ENCODE data around the gene TBC1D3B.

- TF ChIP-seq, protein P1, sequence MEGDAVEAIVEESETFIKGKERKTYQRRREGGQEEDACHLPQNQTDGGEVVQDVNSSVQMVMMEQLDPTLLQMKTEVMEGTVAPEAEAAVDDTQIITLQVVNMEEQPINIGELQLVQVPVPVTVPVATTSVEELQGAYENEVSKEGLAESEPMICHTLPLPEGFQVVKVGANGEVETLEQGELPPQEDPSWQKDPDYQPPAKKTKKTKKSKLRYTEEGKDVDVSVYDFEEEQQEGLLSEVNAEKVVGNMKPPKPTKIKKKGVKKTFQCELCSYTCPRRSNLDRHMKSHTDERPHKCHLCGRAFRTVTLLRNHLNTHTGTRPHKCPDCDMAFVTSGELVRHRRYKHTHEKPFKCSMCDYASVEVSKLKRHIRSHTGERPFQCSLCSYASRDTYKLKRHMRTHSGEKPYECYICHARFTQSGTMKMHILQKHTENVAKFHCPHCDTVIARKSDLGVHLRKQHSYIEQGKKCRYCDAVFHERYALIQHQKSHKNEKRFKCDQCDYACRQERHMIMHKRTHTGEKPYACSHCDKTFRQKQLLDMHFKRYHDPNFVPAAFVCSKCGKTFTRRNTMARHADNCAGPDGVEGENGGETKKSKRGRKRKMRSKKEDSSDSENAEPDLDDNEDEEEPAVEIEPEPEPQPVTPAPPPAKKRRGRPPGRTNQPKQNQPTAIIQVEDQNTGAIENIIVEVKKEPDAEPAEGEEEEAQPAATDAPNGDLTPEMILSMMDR (IDR thresholded peaks at IDR 0.05; ENCODE audit: low read depth, low read length, poor library complexity, severe bottlenecking): no peak
- TF ChIP-seq EZH2phosphoT487 (IDR thresholded peaks at IDR 0.05; ENCODE audit: borderline replicate concordance, low read length): no peak
These were observed 46.1 kb downstream of the TBC1D3B start for GRCh38 chr17:36130346-36130745.

All from DOHH2 (cell line).